Activated T-cell treated with anti-CD3 and anti-CD28 coated beads, Interleukin-2, amount 50 U/mL, for 4 hours (primary cell): Measurements from ENCODE around the gene PAN2. TPM values are rescaled to one million over a fixed set of nuclear protein-coding genes. Genes with fewer than 3 reads are reported as not detected.
"Not testable (repeated sequence)": the region's sequence is repeated elsewhere in the genome, so short reads cannot be mapped to it uniquely, and the experiment has no call there.

ENCODE experiments used
- ATAC-seq, 2 donors: fragments of 200-7000 bp; cut with Tn5 transposase; one replicate each; pipeline ENCODE4 v1.10.0; 2021
- DNase-seq: peaks from one replicate; pipeline ENCODE4 v3.0.0-alpha.2; 2020
- H3K27me3 Mint-ChIP-seq: one replicate; pipeline ENCODE4 v1.8.0; 2021; ENCODE audit warnings: low read depth, mixed read lengths
- H3K36me3 Mint-ChIP-seq: one replicate; pipeline ENCODE4 v1.8.0; 2022; ENCODE audit warnings: mixed read lengths; ENCODE audit not compliant: insufficient read depth
- H3K4me1 Mint-ChIP-seq: one replicate; pipeline ENCODE4 v1.8.0; 2021; ENCODE audit warnings: low read depth, mixed read lengths
- H3K4me3 Mint-ChIP-seq: one replicate; pipeline ENCODE4 v1.8.0; 2021; ENCODE audit warnings: mild to moderate bottlenecking, moderate library complexity, mixed read lengths
- H3K9me3 Mint-ChIP-seq: one replicate; pipeline ENCODE4 v1.8.0; 2021; ENCODE audit warnings: mixed read lengths
- total RNA-seq, 3 donors: library from RNA; stranded (reverse); gene quantifications; one replicate each; pipeline ENCODE4 v1.2.1, GENCODE V29; 2021

Gene PAN2
- total RNA-seq, 3 donors from 2014 or later: 16.4 to 20.3 (median 17.3) TPM

- DNase-seq (no peak), ATAC-seq (peak; percentile 27 to 35)
- no peaks in the 10 kb centered on the region for H3K27me3 Mint-ChIP-seq
- H3K4me1 Mint-ChIP-seq: peaks cover 36% of the 10 kb centered on the region
- H3K36me3 Mint-ChIP-seq: peaks cover 3% of the 10 kb centered on the region
- no peaks in the 10 kb centered on the region for H3K9me3 Mint-ChIP-seq
- peak overlapping the region; percentile 95 for H3K4me3 Mint-ChIP-seq
These were observed 562 bp downstream of the PAN2 start for GRCh38 chr12:56333197-56333678.

- peak overlapping the region; percentile 95 for H3K4me3 Mint-ChIP-seq
- ATAC-seq: no peak
- peaks cover 7% of the 10 kb centered on the region for H3K36me3 Mint-ChIP-seq
- no peak for DNase-seq
- H3K4me1 Mint-ChIP-seq: peaks cover 30% of the 10 kb centered on the region
- H3K9me3 Mint-ChIP-seq: no peaks in the 10 kb centered on the region
- H3K27me3 Mint-ChIP-seq: no peaks in the 10 kb centered on the region
These were observed 1.1 kb downstream of the PAN2 start for GRCh38 chr12:56332512-56333196.

GRCh38 chr12:56330936-56331490 lies 2.8 kb downstream of the PAN2 start:
- no peak overlapping the region for H3K4me3 Mint-ChIP-seq
- H3K4me1 Mint-ChIP-seq: peaks cover 20% of the 10 kb centered on the region

GRCh38 chr12:56326533-56326932 lies 7.3 kb downstream of the PAN2 start:
- Mint-ChIP-seq H3K4me3 (no peak overlapping the region), H3K27me3 (no peaks in the 10 kb centered on the region), H3K9me3 (no peaks in the 10 kb centered on the region), H3K36me3 (peaks cover 49% of the 10 kb centered on the region), H3K4me1 (peaks cover 3% of the 10 kb centered on the region)
- no peak for DNase-seq
- ATAC-seq: no peak

More at GRCh38 chr12:56330936-56331490, 2.8 kb downstream of the PAN2 start:
- Mint-ChIP-seq H3K36me3 (peaks cover 21% of the 10 kb centered on the region), H3K27me3 (no peaks in the 10 kb centered on the region), H3K9me3 (no peaks in the 10 kb centered on the region)
- ATAC-seq (no peak), DNase-seq (no peak)

GRCh38 chr12:56326126-56326525 lies 7.7 kb downstream of the PAN2 start:
- ATAC-seq (no peak), DNase-seq (no peak)
- no peaks in the 10 kb centered on the region for H3K9me3 Mint-ChIP-seq
- no peaks in the 10 kb centered on the region for H3K27me3 Mint-ChIP-seq
- peaks cover under 1% of the 10 kb centered on the region for H3K4me1 Mint-ChIP-seq
- H3K4me3 Mint-ChIP-seq: no peak overlapping the region
- peaks cover 47% of the 10 kb centered on the region for H3K36me3 Mint-ChIP-seq

- ATAC-seq (no peak), DNase-seq (no peak)
- Mint-ChIP-seq H3K4me1 (peaks cover 2% of the 10 kb centered on the region), H3K4me3 (no peak overlapping the region), H3K27me3 (no peaks in the 10 kb centered on the region), H3K36me3 (peaks cover 52% of the 10 kb centered on the region), H3K9me3 (no peaks in the 10 kb centered on the region)
These were observed 9.6 kb downstream of the PAN2 start for GRCh38 chr12:56324206-56324605.

- not testable (repeated sequence) for DNase-seq, H3K27me3 Mint-ChIP-seq, H3K9me3 Mint-ChIP-seq, H3K4me3 Mint-ChIP-seq, ATAC-seq, H3K4me1 Mint-ChIP-seq
- peaks cover 40% of the 10 kb centered on the region for H3K36me3 Mint-ChIP-seq
These were observed 12.2 kb downstream of the PAN2 start for GRCh38 chr12:56321610-56322009.

GRCh38 chr12:56321027-56321426 lies 12.8 kb downstream of the PAN2 start:
- DNase-seq (no peak), ATAC-seq (no peak)
- no peaks in the 10 kb centered on the region for H3K27me3 Mint-ChIP-seq
- no peak overlapping the region for H3K4me3 Mint-ChIP-seq
- H3K9me3 Mint-ChIP-seq: no peaks in the 10 kb centered on the region
- peaks cover 8% of the 10 kb centered on the region for H3K4me1 Mint-ChIP-seq
- peaks cover 34% of the 10 kb centered on the region for H3K36me3 Mint-ChIP-seq

GRCh38 chr12:56317675-56318074 lies 16.1 kb downstream of the PAN2 start:
- ATAC-seq: no peak
- Mint-ChIP-seq H3K9me3 (no peaks in the 10 kb centered on the region), H3K4me3 (peak overlapping the region; percentile 27), H3K4me1 (peaks cover 16% of the 10 kb centered on the region), H3K36me3 (peaks cover 11% of the 10 kb centered on the region), H3K27me3 (no peaks in the 10 kb centered on the region)
- no peak for DNase-seq

GRCh38 chr12:56315622-56316473 lies 18.0 kb downstream of the PAN2 start, which contains the start of gene CNPY2:
TSS of gene CNPY2 (minus strand) at chr12:56315988. CDS start at chr12:56315217, 771 bp downstream.
- peaks cover 7% of the 10 kb centered on the region for H3K36me3 Mint-ChIP-seq
- no peaks in the 10 kb centered on the region for H3K27me3 Mint-ChIP-seq
- H3K9me3 Mint-ChIP-seq: no peaks in the 10 kb centered on the region
- DNase-seq: peak; percentile 88
- ATAC-seq: peak; percentile 95 to 96
- H3K4me3 Mint-ChIP-seq: peak within 1 kb of the TSS; percentile 99
- H3K4me1 Mint-ChIP-seq: peaks cover 16% of the 10 kb centered on the region

GRCh38 chr12:56315249-56315621 lies 18.6 kb downstream of the PAN2 start:
- Mint-ChIP-seq H3K4me1 (peaks cover 16% of the 10 kb centered on the region), H3K36me3 (peaks cover 7% of the 10 kb centered on the region), H3K9me3 (no peaks in the 10 kb centered on the region), H3K4me3 (peak overlapping the region; percentile 99), H3K27me3 (no peaks in the 10 kb centered on the region)
- ATAC-seq: peak; percentile 2 to 4
- DNase-seq: peak; percentile 6

- ATAC-seq: no peak
- H3K9me3 Mint-ChIP-seq: no peaks in the 10 kb centered on the region
These were observed 22.8 kb downstream of the PAN2 start for GRCh38 chr12:56311003-56311402.

GRCh38 chr12:56308714-56309113 lies 25.1 kb downstream of the PAN2 start:
- ATAC-seq (no peak), DNase-seq (no peak)
- Mint-ChIP-seq H3K36me3 (peaks cover 17% of the 10 kb centered on the region), H3K27me3 (no peaks in the 10 kb centered on the region), H3K9me3 (no peaks in the 10 kb centered on the region), H3K4me3 (no peak overlapping the region), H3K4me1 (no peaks in the 10 kb centered on the region)

More at GRCh38 chr12:56311003-56311402, 22.8 kb downstream of the PAN2 start:
- H3K36me3 Mint-ChIP-seq: peaks cover 12% of the 10 kb centered on the region
- peaks cover 8% of the 10 kb centered on the region for H3K4me1 Mint-ChIP-seq
- no peak overlapping the region for H3K4me3 Mint-ChIP-seq
- DNase-seq: no peak
- no peaks in the 10 kb centered on the region for H3K27me3 Mint-ChIP-seq

- no peaks in the 10 kb centered on the region for H3K27me3 Mint-ChIP-seq
- H3K36me3 Mint-ChIP-seq: peaks cover 17% of the 10 kb centered on the region
- no peak for ATAC-seq
- H3K4me1 Mint-ChIP-seq: no peaks in the 10 kb centered on the region
- H3K9me3 Mint-ChIP-seq: no peaks in the 10 kb centered on the region
- H3K4me3 Mint-ChIP-seq: no peak overlapping the region
- no peak for DNase-seq
These were observed 26.4 kb downstream of the PAN2 start for GRCh38 chr12:56307221-56307965.
